ENCODE data around the gene PARD3. TPM values are rescaled to one million over a fixed set of nuclear protein-coding genes. Genes with fewer than 3 reads are reported as not detected.
"Not testable (repeated sequence)": the region's sequence is repeated elsewhere in the genome, so short reads cannot be mapped to it uniquely, and the experiment has no call there.

The PARD3 gene
- total RNA-seq, 1 donor from 2014 or later, result 35.4 TPM

DNA sequence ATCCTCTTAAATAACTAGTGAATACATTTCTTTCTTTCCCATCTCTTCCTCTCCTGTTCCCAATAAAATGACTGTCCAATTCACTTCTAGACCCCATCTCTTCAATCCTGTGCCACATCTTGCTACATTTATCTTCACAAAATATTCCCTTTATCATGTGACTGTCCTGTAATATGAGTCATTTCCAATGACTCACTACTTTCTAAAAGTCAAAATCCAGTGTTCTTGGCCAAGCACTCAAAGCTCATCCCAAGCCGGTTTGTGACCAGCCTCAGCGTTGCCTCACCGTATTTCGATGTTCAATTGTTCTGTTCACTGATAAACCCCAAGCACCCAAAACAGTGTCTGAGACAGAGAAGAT, 104.7 kb downstream of the PARD3 start:
- TF ChIP-seq, protein P1, sequence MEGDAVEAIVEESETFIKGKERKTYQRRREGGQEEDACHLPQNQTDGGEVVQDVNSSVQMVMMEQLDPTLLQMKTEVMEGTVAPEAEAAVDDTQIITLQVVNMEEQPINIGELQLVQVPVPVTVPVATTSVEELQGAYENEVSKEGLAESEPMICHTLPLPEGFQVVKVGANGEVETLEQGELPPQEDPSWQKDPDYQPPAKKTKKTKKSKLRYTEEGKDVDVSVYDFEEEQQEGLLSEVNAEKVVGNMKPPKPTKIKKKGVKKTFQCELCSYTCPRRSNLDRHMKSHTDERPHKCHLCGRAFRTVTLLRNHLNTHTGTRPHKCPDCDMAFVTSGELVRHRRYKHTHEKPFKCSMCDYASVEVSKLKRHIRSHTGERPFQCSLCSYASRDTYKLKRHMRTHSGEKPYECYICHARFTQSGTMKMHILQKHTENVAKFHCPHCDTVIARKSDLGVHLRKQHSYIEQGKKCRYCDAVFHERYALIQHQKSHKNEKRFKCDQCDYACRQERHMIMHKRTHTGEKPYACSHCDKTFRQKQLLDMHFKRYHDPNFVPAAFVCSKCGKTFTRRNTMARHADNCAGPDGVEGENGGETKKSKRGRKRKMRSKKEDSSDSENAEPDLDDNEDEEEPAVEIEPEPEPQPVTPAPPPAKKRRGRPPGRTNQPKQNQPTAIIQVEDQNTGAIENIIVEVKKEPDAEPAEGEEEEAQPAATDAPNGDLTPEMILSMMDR (IDR thresholded peaks at IDR 0.05; ENCODE audit: insufficient read depth, low read depth, low read length), result no peak
- no peak for TF ChIP-seq EZH2 (IDR thresholded peaks at IDR 0.05; ENCODE audit: insufficient read depth, low read length)
- H3K36me3 ChIP-seq (ENCODE audit: insufficient read depth, low read length), result no peaks in the 10 kb centered on the region
- H3K27me3 ChIP-seq (ENCODE audit: insufficient read depth, low read length), result no peaks in the 10 kb centered on the region
- H3K9ac ChIP-seq (ENCODE audit: low read length), result no peak overlapping the region
- DNase-seq (ENCODE audit: low read depth) (peak; percentile 68), FAIRE-seq (peak; percentile 77)
- Mint-ChIP-seq H3K27me3 (ENCODE audit: low read depth, unreplicated experiment) (no peaks in the 10 kb centered on the region), H3K36me3 (ENCODE audit: low read depth, unreplicated experiment) (peaks cover 2% of the 10 kb centered on the region), H3K9me3 (ENCODE audit: unreplicated experiment) (no peaks in the 10 kb centered on the region), H3K4me3 (ENCODE audit: unreplicated experiment) (no peak overlapping the region), H3K4me1 (ENCODE audit: low read depth, unreplicated experiment) (peaks cover 23% of the 10 kb centered on the region), H3K27ac (ENCODE audit: unreplicated experiment) (peak overlapping the region; percentile 0)
- H2AFZ ChIP-seq (ENCODE audit: low read depth, low read length), result no peak overlapping the region
- H4K20me1 ChIP-seq (ENCODE audit: insufficient read depth, low read length), result peaks cover 57% of the 10 kb centered on the region
- peak overlapping the region; percentile 39 for H3K27ac ChIP-seq (ENCODE audit: low read depth, low read length)
- H3K9me3 ChIP-seq (ENCODE audit: insufficient read depth, low read depth, low read length), result no peaks in the 10 kb centered on the region
- peaks cover 58% of the 10 kb centered on the region for H3K79me2 ChIP-seq (ENCODE audit: insufficient read depth, low read length)
- H3K4me1 ChIP-seq (ENCODE audit: insufficient read depth, low read length), result peaks cover 25% of the 10 kb centered on the region
- no peak overlapping the region for H3K4me3 ChIP-seq (ENCODE audit: insufficient read depth, low read depth, low read length)
- H3K4me2 ChIP-seq (ENCODE audit: low read length), result peak overlapping the region; percentile 63

DNA sequence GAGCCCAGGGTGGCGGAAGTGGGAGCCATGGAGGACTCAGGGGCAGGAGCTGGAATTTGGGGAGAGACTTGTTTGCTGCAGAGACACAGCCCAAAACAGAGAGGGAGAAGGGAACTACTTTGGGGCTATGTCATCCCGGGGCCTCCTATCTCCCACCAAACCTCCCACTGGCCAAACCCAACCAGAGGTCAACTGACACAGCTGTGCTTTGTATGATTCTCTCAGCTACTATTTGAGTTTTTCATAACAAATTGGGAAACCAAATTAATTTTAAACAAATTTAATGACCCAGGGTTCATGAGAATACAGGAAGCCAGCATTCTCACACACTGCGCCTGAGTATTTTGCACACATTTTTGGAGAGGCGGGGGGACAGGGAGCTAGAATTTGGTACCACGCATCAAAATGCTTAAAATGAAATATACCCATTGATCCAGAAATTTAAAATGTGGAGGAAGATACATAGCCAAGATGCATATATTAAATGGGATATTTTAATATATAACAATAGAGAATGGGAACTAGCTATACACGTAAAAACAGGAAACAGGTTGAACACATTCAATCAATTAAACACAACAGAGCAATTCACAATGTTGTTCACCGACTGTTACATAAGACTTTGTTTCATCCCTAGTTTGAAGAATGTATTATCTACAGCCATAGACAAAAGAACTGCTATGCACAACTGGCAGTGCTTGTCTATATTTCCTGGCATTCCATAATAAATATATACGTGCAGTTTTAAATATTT, 105.3 kb downstream of the PARD3 start:
- no peaks in the 10 kb centered on the region for H3K27me3 Mint-ChIP-seq (ENCODE audit: low read depth, unreplicated experiment)
- peaks cover 22% of the 10 kb centered on the region for H3K4me1 Mint-ChIP-seq (ENCODE audit: low read depth, unreplicated experiment)
- Histone ChIP-seq H3K27me3 (ENCODE audit: insufficient read depth, low read length) (no peaks in the 10 kb centered on the region), H3K79me2 (ENCODE audit: insufficient read depth, low read length) (peaks cover 55% of the 10 kb centered on the region), H3K9me3 (ENCODE audit: insufficient read depth, low read depth, low read length) (no peaks in the 10 kb centered on the region), H3K9ac (ENCODE audit: low read length) (no peak overlapping the region), H3K4me2 (ENCODE audit: low read length) (peak overlapping the region; percentile 63), H3K4me3 (ENCODE audit: insufficient read depth, low read depth, low read length) (no peak overlapping the region), H2AFZ (ENCODE audit: low read depth, low read length) (no peak overlapping the region), H3K36me3 (ENCODE audit: insufficient read depth, low read length) (no peaks in the 10 kb centered on the region), H3K27ac (ENCODE audit: low read depth, low read length) (peak overlapping the region; percentile 39), H4K20me1 (ENCODE audit: insufficient read depth, low read length) (peaks cover 55% of the 10 kb centered on the region), H3K4me1 (ENCODE audit: insufficient read depth, low read length) (peaks cover 25% of the 10 kb centered on the region)
- H3K27ac Mint-ChIP-seq (ENCODE audit: unreplicated experiment), result no peak overlapping the region
- no peaks in the 10 kb centered on the region for H3K9me3 Mint-ChIP-seq (ENCODE audit: unreplicated experiment)
- no peak for TF ChIP-seq EZH2 (IDR thresholded peaks at IDR 0.05; ENCODE audit: insufficient read depth, low read length)
- TF ChIP-seq, protein P1 (IDR thresholded peaks at IDR 0.05; ENCODE audit: insufficient read depth, low read depth, low read length), result no peak
- DNase-seq (ENCODE audit: low read depth) (no peak), FAIRE-seq (no peak)
- H3K36me3 Mint-ChIP-seq (ENCODE audit: low read depth, unreplicated experiment), result peaks cover 2% of the 10 kb centered on the region
- H3K4me3 Mint-ChIP-seq (ENCODE audit: unreplicated experiment), result peak overlapping the region; percentile 28

DNA sequence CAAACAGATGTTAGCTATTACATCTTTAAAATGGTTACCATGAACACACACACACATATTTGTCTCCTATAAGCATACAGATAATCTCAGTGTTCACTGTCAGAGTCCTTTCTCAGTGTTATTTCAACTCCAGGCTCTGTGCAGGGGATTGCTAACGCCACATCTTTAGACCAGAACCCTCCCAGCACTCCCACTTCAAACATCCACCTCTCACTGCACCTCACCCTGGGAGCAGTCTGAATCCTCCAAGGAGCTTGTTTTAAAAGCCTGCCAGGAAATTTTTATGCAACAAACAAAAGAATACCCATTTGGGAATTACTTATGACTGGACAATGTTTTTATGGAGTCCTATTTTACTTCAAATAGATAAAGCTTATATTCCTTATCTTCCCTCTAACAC, 107.4 kb downstream of the PARD3 start:
- peaks cover 54% of the 10 kb centered on the region for H4K20me1 ChIP-seq (ENCODE audit: insufficient read depth, low read length)
- Mint-ChIP-seq H3K9me3 (ENCODE audit: unreplicated experiment) (no peaks in the 10 kb centered on the region), H3K27ac (ENCODE audit: unreplicated experiment) (no peak overlapping the region), H3K4me3 (ENCODE audit: unreplicated experiment) (no peak overlapping the region), H3K27me3 (ENCODE audit: low read depth, unreplicated experiment) (no peaks in the 10 kb centered on the region), H3K36me3 (ENCODE audit: low read depth, unreplicated experiment) (peaks cover 2% of the 10 kb centered on the region), H3K4me1 (ENCODE audit: low read depth, unreplicated experiment) (peaks cover 16% of the 10 kb centered on the region)
- peak overlapping the region; percentile 21 for H3K4me2 ChIP-seq (ENCODE audit: low read length)
- FAIRE-seq (no peak), DNase-seq (ENCODE audit: low read depth) (no peak)
- H3K9ac ChIP-seq (ENCODE audit: low read length), result no peak overlapping the region
- H3K27me3 ChIP-seq (ENCODE audit: insufficient read depth, low read length), result no peaks in the 10 kb centered on the region
- no peaks in the 10 kb centered on the region for H3K36me3 ChIP-seq (ENCODE audit: insufficient read depth, low read length)
- TF ChIP-seq, protein P1 (IDR thresholded peaks at IDR 0.05; ENCODE audit: insufficient read depth, low read depth, low read length), result no peak
- no peak for TF ChIP-seq EZH2 (IDR thresholded peaks at IDR 0.05; ENCODE audit: insufficient read depth, low read length)
- H3K79me2 ChIP-seq (ENCODE audit: insufficient read depth, low read length), result peaks cover 61% of the 10 kb centered on the region
- H3K9me3 ChIP-seq (ENCODE audit: insufficient read depth, low read depth, low read length), result no peaks in the 10 kb centered on the region
- no peak overlapping the region for H3K4me3 ChIP-seq (ENCODE audit: insufficient read depth, low read depth, low read length)
- H3K27ac ChIP-seq (ENCODE audit: low read depth, low read length), result no peak overlapping the region
- H2AFZ ChIP-seq (ENCODE audit: low read depth, low read length), result no peak overlapping the region
- H3K4me1 ChIP-seq (ENCODE audit: insufficient read depth, low read length), result peaks cover 14% of the 10 kb centered on the region

DNA sequence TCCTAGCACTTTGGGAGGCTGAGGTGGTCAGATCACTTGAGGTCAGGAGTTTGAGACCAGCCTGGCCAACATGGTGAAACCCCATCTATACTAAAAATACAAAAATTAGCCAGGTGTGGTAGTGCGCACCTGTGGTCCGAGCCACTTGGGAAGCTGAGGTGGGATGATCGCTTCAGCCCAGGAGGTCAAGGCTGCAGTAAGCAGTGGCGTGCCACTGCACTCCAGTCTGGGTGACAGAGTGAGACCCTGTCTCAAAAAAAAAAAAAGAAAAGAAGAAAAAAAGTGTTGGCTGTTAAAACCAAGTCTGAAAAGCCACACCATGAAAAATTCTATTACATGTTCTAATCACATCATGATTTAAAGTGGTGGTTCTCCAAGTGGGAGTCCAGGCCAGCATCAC, 108.1 kb downstream of the PARD3 start:
- peaks cover 19% of the 10 kb centered on the region for H3K4me1 Mint-ChIP-seq (ENCODE audit: low read depth, unreplicated experiment)
- Histone ChIP-seq H4K20me1 (ENCODE audit: insufficient read depth, low read length) (peaks cover 50% of the 10 kb centered on the region), H3K4me1 (ENCODE audit: insufficient read depth, low read length) (peaks cover 14% of the 10 kb centered on the region), H3K4me2 (ENCODE audit: low read length) (peak overlapping the region; percentile 21), H3K79me2 (ENCODE audit: insufficient read depth, low read length) (peaks cover 57% of the 10 kb centered on the region)
- H3K9ac ChIP-seq (ENCODE audit: low read length); H3K9me3 ChIP-seq (ENCODE audit: insufficient read depth, low read depth, low read length); H2AFZ ChIP-seq (ENCODE audit: low read depth, low read length); FAIRE-seq; DNase-seq (ENCODE audit: low read depth); H3K36me3 Mint-ChIP-seq (ENCODE audit: low read depth, unreplicated experiment); H3K27me3 Mint-ChIP-seq (ENCODE audit: low read depth, unreplicated experiment); H3K4me3 ChIP-seq (ENCODE audit: insufficient read depth, low read depth, low read length); H3K27ac Mint-ChIP-seq (ENCODE audit: unreplicated experiment); H3K36me3 ChIP-seq (ENCODE audit: insufficient read depth, low read length); H3K4me3 Mint-ChIP-seq (ENCODE audit: unreplicated experiment); H3K9me3 Mint-ChIP-seq (ENCODE audit: unreplicated experiment); H3K27me3 ChIP-seq (ENCODE audit: insufficient read depth, low read length); H3K27ac ChIP-seq (ENCODE audit: low read depth, low read length): not testable (repeated sequence)

Measured in astrocyte (in vitro differentiated cells and primary cell).